Right lung (tissue), 5 donors: ENCODE results near the gene TEX22. TPM values are rescaled to one million over a fixed set of nuclear protein-coding genes. Genes with fewer than 3 reads are reported as not detected.

ENCODE experiments used
- DNase-seq, 2 donors: peaks; one replicate each; pipeline ENCODE4 v3.0.0-alpha.2; 2013
- polyA plus RNA-seq, 5 donors: library from polyadenylated mRNA; unstranded; fragments of 120-200 nt; gene quantifications; one replicate each; pipeline versions ENCODE4 v1.2.1 to v1.2.3, GENCODE V29; 2013; ENCODE audit warnings: inconsistent platforms in 1 of 5, low replicate concordance in 1 of 5; ENCODE audit not compliant: insufficient read length in 5 of 5, insufficient read depth in 1 of 5

TEX22 gene
- polyA plus RNA-seq, 5 donors: 0.96 to 3.6 (median 1.4) TPM

GRCh38 chr14:105439710-105440553, 41.6 kb downstream of the TEX22 start:
- no peak for DNase-seq

- no peak for DNase-seq
Observed at GRCh38 chr14:105440554-105440900, 42.2 kb downstream of the TEX22 start.

- DNase-seq: no peak
Observed at GRCh38 chr14:105440992-105441391, 42.7 kb downstream of the TEX22 start.

- DNase-seq: no peak
Observed at GRCh38 chr14:105442125-105442524, 43.8 kb downstream of the TEX22 start.

- no peak for DNase-seq
Observed at GRCh38 chr14:105442834-105443233, 44.5 kb downstream of the TEX22 start.

- DNase-seq: no peak
Observed at GRCh38 chr14:105444859-105445258, 46.5 kb downstream of the TEX22 start.

- DNase-seq: no peak
Observed at GRCh38 chr14:105445290-105445689, 47.0 kb downstream of the TEX22 start.

GRCh38 chr14:105445901-105446845, 47.8 kb downstream of the TEX22 start:
- DNase-seq: no peak

- DNase-seq: no peak
Observed at GRCh38 chr14:105446971-105447370, 48.6 kb downstream of the TEX22 start.

GRCh38 chr14:105447651-105448640, 49.6 kb downstream of the TEX22 start:
- DNase-seq: no peak

- DNase-seq: peak; percentile 71 to 72
Observed at GRCh38 chr14:105448706-105449111, 50.4 kb downstream of the TEX22 start.

- DNase-seq: no peak
Observed at GRCh38 chr14:105449276-105450122, 51.2 kb downstream of the TEX22 start.

- no peak for DNase-seq
Observed at GRCh38 chr14:105450123-105450505, 51.8 kb downstream of the TEX22 start.

- no peak for DNase-seq
Observed at GRCh38 chr14:105450864-105451720, 52.8 kb downstream of the TEX22 start.

- no peak for DNase-seq
Observed at GRCh38 chr14:105452963-105453362, 54.6 kb downstream of the TEX22 start.

GRCh38 chr14:105453847-105454246, 55.5 kb downstream of the TEX22 start:
- no peak for DNase-seq

GRCh38 chr14:105455086-105455640, 56.8 kb downstream of the TEX22 start:
- DNase-seq: no peak

- no peak for DNase-seq
Observed at GRCh38 chr14:105455766-105456660, 57.7 kb downstream of the TEX22 start.
